Natural killer cell (primary cell): ENCODE measurements around the gene FAM234A. TPM values are rescaled to one million over a fixed set of nuclear protein-coding genes. Genes with fewer than 3 reads are reported as not detected.

Source experiments
- ATAC-seq, 3 donors: fragments of 150-1000 bp in 2 of 3; fragments of 200-7000 bp in 1 of 3; cut with Tn5 transposase; 1 replicate in 1 of 3; 2 replicates in 2 of 3; pipeline ENCODE4 v1.10.0; 2021; ENCODE audit warnings: mild to moderate bottlenecking in 2 of 3, moderate library complexity in 2 of 3
- DNase-seq, 2 donors: peaks; one replicate each; pipeline versions ENCODE4 v3.0.0 to v3.0.0-alpha.2; 2013 to 2021; ENCODE audit warnings: mixed read lengths in 1 of 2
- H3K27ac ChIP-seq: one replicate; pipeline ENCODE4 v1.5.1; 2013; ENCODE audit warnings: mild to moderate bottlenecking, low read length
- H3K27me3 ChIP-seq: one replicate; pipeline ENCODE4 v1.6.1; 2013; ENCODE audit warnings: low read length; ENCODE audit not compliant: control insufficient read depth, insufficient read depth
- H3K36me3 ChIP-seq: one replicate; pipeline ENCODE4 v1.6.1; 2013; ENCODE audit warnings: low read length; ENCODE audit not compliant: control insufficient read depth, insufficient read depth
- H3K4me1 ChIP-seq: one replicate; pipeline ENCODE4 v1.6.1; 2013; ENCODE audit warnings: low read length; ENCODE audit not compliant: control insufficient read depth, insufficient read depth
- H3K4me3 ChIP-seq: one replicate; pipeline ENCODE4 v1.5.1; 2013; ENCODE audit warnings: low read length
- H3K9me3 ChIP-seq: one replicate; pipeline ENCODE4 v1.6.1; 2013; ENCODE audit warnings: low read length; ENCODE audit not compliant: control insufficient read depth, insufficient read depth
- H3K27ac Mint-ChIP-seq, 2 donors: one replicate each; pipeline ENCODE4 v1.8.0; 2022; ENCODE audit warnings: mild to moderate bottlenecking in 2 of 2, mixed read lengths in 2 of 2, moderate library complexity in 1 of 2
- H3K27me3 Mint-ChIP-seq, 2 donors: one replicate each; pipeline ENCODE4 v1.8.0; 2022; ENCODE audit warnings: low read depth in 2 of 2, mixed read lengths in 2 of 2
- H3K36me3 Mint-ChIP-seq: one replicate; pipeline ENCODE4 v1.8.0; 2022; ENCODE audit warnings: mixed read lengths
- H3K4me1 Mint-ChIP-seq, 2 donors: one replicate each; pipeline ENCODE4 v1.8.0; 2022; ENCODE audit warnings: mixed read lengths in 2 of 2
- H3K4me3 Mint-ChIP-seq: one replicate; pipeline ENCODE4 v1.8.0; 2022; ENCODE audit warnings: mild to moderate bottlenecking, moderate library complexity, mixed read lengths
- H3K9me3 Mint-ChIP-seq, 2 donors: one replicate each; pipeline ENCODE4 v1.8.0; 2022; ENCODE audit warnings: mixed read lengths in 2 of 2
- CTCF ChIP-seq: fragments of 200-600 bp; IDR thresholded peaks from one replicate; pipeline ENCODE4 v1.8.0; 2022; ENCODE audit warnings: antibody characterized with exemption
- WGBS: methylation state at CpG from one replicate; pipeline ENCODE4 v1.1.7; 2013; ENCODE audit warnings: missing lambda C conversion rate; ENCODE audit not compliant: insufficient coverage; 5-methylcytosine and 5-hydroxymethylcytosine counted together
- intact Hi-C: fragments of 100-400 bp; cut with micrococcal nuclease; formaldehyde crosslinking; loops from one replicate; pipeline ENCODE4 v1.14.2; 2022
- total RNA-seq, 4 donors: library from RNA; stranded (reverse); fragments of 120-200 nt in 1 of 4; gene quantifications; one replicate each; pipeline versions ENCODE4 v1.2.3 to v1.2.4, GENCODE V29; 2013 to 2022

The FAM234A gene
- total RNA-seq, 3 donors from 2014 or later (not counting 1 experiment from before 2014, with no cell fraction given) = 32.4 to 42.6 (median 40.7) TPM

- intact Hi-C loops = no loop called here
- Mint-ChIP-seq H3K9me3 (no peaks in the 10 kb centered on the region), H3K36me3 (no peaks in the 10 kb centered on the region), H3K27ac (peak overlapping the region in 1 of 2 donors; percentile 68), H3K4me1 (peaks cover 40 to 57% of the 10 kb centered on the region in 2 donors), H3K4me3 (no peak overlapping the region), H3K27me3 (no peaks in the 10 kb centered on the region)
- TF ChIP-seq CTCF = no peak
- H3K36me3 ChIP-seq = peaks cover 42% of the 10 kb centered on the region
- H3K4me3 ChIP-seq = no peak overlapping the region
- H3K4me1 ChIP-seq = peaks cover 58% of the 10 kb centered on the region
- H3K27ac ChIP-seq = no peak overlapping the region
- DNase-seq (no peak), ATAC-seq (no peak)
- 96% methylated on average over 16 of the region's 16 CpGs for WGBS
- H3K27me3 ChIP-seq = no peaks in the 10 kb centered on the region
- H3K9me3 ChIP-seq = no peaks in the 10 kb centered on the region
These were observed 79.7 kb downstream of the FAM234A start for GRCh38 chr16:314351-314750.

- intact Hi-C loops = no loop called here
- ATAC-seq (peak in 1 of 3 donors; percentile 12), DNase-seq (no peak)
- Histone ChIP-seq H3K36me3 (peaks cover 40% of the 10 kb centered on the region), H3K9me3 (no peaks in the 10 kb centered on the region), H3K4me3 (no peak overlapping the region), H3K27me3 (no peaks in the 10 kb centered on the region), H3K27ac (no peak overlapping the region), H3K4me1 (peaks cover 58% of the 10 kb centered on the region)
- H3K27me3 Mint-ChIP-seq = no peaks in the 10 kb centered on the region
- H3K36me3 Mint-ChIP-seq = no peaks in the 10 kb centered on the region
- no peak for TF ChIP-seq CTCF
- H3K4me3 Mint-ChIP-seq = peak overlapping the region; percentile 42
- peak overlapping the region; percentile 47 to 68 for H3K27ac Mint-ChIP-seq
- H3K9me3 Mint-ChIP-seq = no peaks in the 10 kb centered on the region
- H3K4me1 Mint-ChIP-seq = peaks cover 43 to 57% of the 10 kb centered on the region in 2 donors
- WGBS = 85% methylated on average over 12 of the region's 14 CpGs
These were observed 80.2 kb downstream of the FAM234A start for GRCh38 chr16:314795-315299.

Other genes with a start within 250 kb of the FAM234A start
- gene POLR3K, start 181.2 kb upstream of the FAM234A start, total RNA-seq = 10 to 100 TPM; 10.6 to 14.6 (median 11.3) TPM
- 10 to 100 TPM in 2 of 3 donors, 1 to 10 TPM in 1; 6.4 to 13.4 (median 13.2) TPM for gene SNRNP25, start 181.0 kb upstream of the FAM234A start, total RNA-seq
- 1 to 10 TPM in 1 of 3 donors, under 1 TPM in 2; 0.26 to 1.1 (median 0.78) TPM for gene RHBDF1, start 162.2 kb upstream of the FAM234A start, total RNA-seq
- 10 to 100 TPM; 29.9 to 34.3 (median 31.5) TPM for gene MPG, start 156.6 kb upstream of the FAM234A start, total RNA-seq
- 10 to 100 TPM; 44.8 to 62.1 (median 55.7) TPM for gene NPRL3, start 96.1 kb upstream of the FAM234A start, total RNA-seq
- gene HBZ, start 82.2 kb upstream of the FAM234A start, total RNA-seq = not detected
- not detected for gene HBM, start 68.8 kb upstream of the FAM234A start, total RNA-seq
- gene HBA2, start 61.9 kb upstream of the FAM234A start, total RNA-seq = 1 to 10 TPM in 2 of 3 donors, not detected in 1; 3.2 to 9.9 TPM
- gene HBA1, start 58.1 kb upstream of the FAM234A start, total RNA-seq = 10 to 100 TPM in 1 of 3 donors, not detected in 2; 16.9 TPM
- 1 to 10 TPM in 2 of 3 donors, not detected in 1; 1.0 to 2.0 TPM for gene HBQ1, start 54.4 kb upstream of the FAM234A start, total RNA-seq
- 100 to 1,000 TPM; 129 to 168 (median 153) TPM for gene LUC7L, start 5.4 kb upstream of the FAM234A start, total RNA-seq
- under 1 TPM in 1 of 3 donors, not detected in 2; 0.25 TPM for gene RGS11, start 41.1 kb downstream of the FAM234A start, total RNA-seq
- gene ARHGDIG, start 45.8 kb downstream of the FAM234A start, total RNA-seq = 1 to 10 TPM in 1 of 3 donors, under 1 TPM in 1, not detected in 1; 0.49 to 1.4 TPM
- gene PDIA2, start 48.3 kb downstream of the FAM234A start, total RNA-seq = not detected
- 100 to 1,000 TPM; 100 to 122 (median 106) TPM for gene AXIN1, start 117.9 kb downstream of the FAM234A start, total RNA-seq
- gene MRPL28, start 135.7 kb downstream of the FAM234A start, total RNA-seq = 10 to 100 TPM; 33.9 to 38.9 (median 37.5) TPM
- gene PGAP6, start 147.2 kb downstream of the FAM234A start, total RNA-seq = 10 to 100 TPM; 48.0 to 66.7 (median 54.2) TPM
- 10 to 100 TPM; 10.7 to 27.4 (median 25.4) TPM for gene NME4, start 162.4 kb downstream of the FAM234A start, total RNA-seq
- 10 to 100 TPM in 2 of 3 donors, 1 to 10 TPM in 1; 9.5 to 13.0 (median 12.9) TPM for gene DECR2, start 167.1 kb downstream of the FAM234A start, total RNA-seq
- gene RAB11FIP3, start 190.8 kb downstream of the FAM234A start, total RNA-seq = 10 to 100 TPM; 51.0 to 61.2 (median 55.3) TPM